Activated gamma-delta T cell (primary cell): ENCODE data around the gene TTLL1.

Experiments used
- DNase-seq: peaks from one replicate; lab custom pipeline; 2025; lab: John Stamatoyannopoulos, UW

Gene TTLL1

GRCh38 chr22:42993651-42994275 is 95.4 kb downstream of the TTLL1 start:
- DNase-seq, result no peak

- DNase-seq, result no peak
These were observed 96.2 kb downstream of the TTLL1 start for GRCh38 chr22:42992886-42993479.

- no peak for DNase-seq
These were observed 97.1 kb downstream of the TTLL1 start for GRCh38 chr22:42992092-42992491.

GRCh38 chr22:42991010-42991651 is 98.1 kb downstream of the TTLL1 start:
- no peak for DNase-seq

GRCh38 chr22:42990131-42990838 is 98.9 kb downstream of the TTLL1 start:
- DNase-seq, result no peak
